ENCODE measurements around the gene MTHFD2L. TPM values are rescaled to one million over a fixed set of nuclear protein-coding genes. Genes with fewer than 3 reads are reported as not detected.

Gene MTHFD2L
- total RNA-seq, 1 experiment from 2014 or later = 8.9 TPM

GRCh38 chr4:74237425-74237966 lies 79.6 kb downstream of the MTHFD2L start:
- DNase-seq = peak in 1 of 2 experiments; percentile 56
- Histone ChIP-seq H3K4me1 (replicated peaks; ENCODE audit: insufficient read depth) (peaks cover 11% of the 10 kb centered on the region), H3K27ac (peak overlapping the region; percentile 78), H4K20me1 (ENCODE audit: insufficient read depth) (no peaks in the 10 kb centered on the region), H3K9me2 (ENCODE audit: insufficient read depth) (no peaks in the 10 kb centered on the region), H3K9me3 (ENCODE audit: insufficient read depth, low read depth) (peaks cover 10% of the 10 kb centered on the region; the same call in 1 of the 2 replicates), H3K36me3 (ENCODE audit: low read depth) (no peaks in the 10 kb centered on the region), H3F3A (ENCODE audit: insufficient read depth, low read depth) (0 out of 2 replicates have a peak, but pooled peaks cover under 1% of the 10 kb centered on the region), H3K27me3 (ENCODE audit: insufficient read depth, low read depth) (no peaks in the 10 kb centered on the region), H2AFZ (no peak overlapping the region), H3K4me2 (peak overlapping the region; percentile 21; the same call in 1 of the 2 replicates), H3K4me3 (no peak overlapping the region), H3K79me2 (ENCODE audit: low read depth) (no peaks in the 10 kb centered on the region)
- no TSS peak for BruUV-seq (replicated peaks)
- ChIA-PET POLR2A (ENCODE audit: unreplicated experiment) (no interaction called here), CTCF (no interaction called here)
- no peak for TF ChIP-seq EZH2 (IDR thresholded peaks at IDR 0.05; ENCODE audit: low read depth)
- TF ChIP-seq, protein P1, sequence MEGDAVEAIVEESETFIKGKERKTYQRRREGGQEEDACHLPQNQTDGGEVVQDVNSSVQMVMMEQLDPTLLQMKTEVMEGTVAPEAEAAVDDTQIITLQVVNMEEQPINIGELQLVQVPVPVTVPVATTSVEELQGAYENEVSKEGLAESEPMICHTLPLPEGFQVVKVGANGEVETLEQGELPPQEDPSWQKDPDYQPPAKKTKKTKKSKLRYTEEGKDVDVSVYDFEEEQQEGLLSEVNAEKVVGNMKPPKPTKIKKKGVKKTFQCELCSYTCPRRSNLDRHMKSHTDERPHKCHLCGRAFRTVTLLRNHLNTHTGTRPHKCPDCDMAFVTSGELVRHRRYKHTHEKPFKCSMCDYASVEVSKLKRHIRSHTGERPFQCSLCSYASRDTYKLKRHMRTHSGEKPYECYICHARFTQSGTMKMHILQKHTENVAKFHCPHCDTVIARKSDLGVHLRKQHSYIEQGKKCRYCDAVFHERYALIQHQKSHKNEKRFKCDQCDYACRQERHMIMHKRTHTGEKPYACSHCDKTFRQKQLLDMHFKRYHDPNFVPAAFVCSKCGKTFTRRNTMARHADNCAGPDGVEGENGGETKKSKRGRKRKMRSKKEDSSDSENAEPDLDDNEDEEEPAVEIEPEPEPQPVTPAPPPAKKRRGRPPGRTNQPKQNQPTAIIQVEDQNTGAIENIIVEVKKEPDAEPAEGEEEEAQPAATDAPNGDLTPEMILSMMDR (conservative IDR thresholded peaks at IDR 0.05) = no peak
- intact Hi-C loops (cut with micrococcal nuclease; ENCODE audit: unreplicated experiment) = no loop called here

GRCh38 chr4:74244049-74244448 lies 86.1 kb downstream of the MTHFD2L start:
- no peak overlapping the region for H3K4me2 ChIP-seq
- no peaks in the 10 kb centered on the region for H3F3A ChIP-seq (ENCODE audit: insufficient read depth, low read depth)
- H3K79me2 ChIP-seq (ENCODE audit: low read depth) = no peaks in the 10 kb centered on the region
- no peaks in the 10 kb centered on the region for H3K27me3 ChIP-seq (ENCODE audit: insufficient read depth, low read depth)
- H3K4me1 ChIP-seq (replicated peaks; ENCODE audit: insufficient read depth) = no peaks in the 10 kb centered on the region
- ChIA-PET CTCF (no interaction called here), POLR2A (ENCODE audit: unreplicated experiment) (no interaction called here)
- no peaks in the 10 kb centered on the region for H3K9me3 ChIP-seq (ENCODE audit: insufficient read depth, low read depth)
- no peaks in the 10 kb centered on the region for H3K36me3 ChIP-seq (ENCODE audit: low read depth)
- intact Hi-C loops (cut with micrococcal nuclease; ENCODE audit: unreplicated experiment) = no loop called here
- H3K9me2 ChIP-seq (ENCODE audit: insufficient read depth) = no peaks in the 10 kb centered on the region
- no peak for TF ChIP-seq EZH2 (IDR thresholded peaks at IDR 0.05; ENCODE audit: low read depth)
- TF ChIP-seq, protein P1 (conservative IDR thresholded peaks at IDR 0.05) = no peak
- no peak for DNase-seq
- H2AFZ ChIP-seq = no peak overlapping the region
- no TSS peak for BruUV-seq (replicated peaks)
- no peak overlapping the region for H3K4me3 ChIP-seq
- no peaks in the 10 kb centered on the region for H4K20me1 ChIP-seq (ENCODE audit: insufficient read depth)
- no peak overlapping the region for H3K27ac ChIP-seq

DNA sequence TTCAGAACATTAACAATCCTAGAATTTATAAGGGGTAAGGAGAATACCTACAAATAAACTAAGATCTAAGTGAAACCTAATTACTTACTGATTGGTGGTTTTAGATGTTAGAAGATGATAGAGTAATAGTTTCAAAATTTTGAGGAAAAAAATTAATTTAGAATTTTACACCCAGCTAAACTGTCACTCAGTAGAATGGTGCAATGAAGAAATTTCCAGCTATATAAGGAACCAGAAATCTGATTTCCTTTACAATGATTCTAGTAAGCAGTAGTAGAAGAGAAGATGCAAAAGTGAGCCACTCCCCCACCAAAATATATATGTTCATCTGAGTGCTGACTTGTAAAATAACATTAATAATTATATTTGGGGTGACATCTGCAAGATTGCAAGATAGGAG lies 95.0 kb downstream of the MTHFD2L start:
- DNase-seq = no peak
- intact Hi-C loops (cut with micrococcal nuclease; ENCODE audit: unreplicated experiment) = no loop called here
- Histone ChIP-seq H2AFZ (no peak overlapping the region), H3K27ac (no peak overlapping the region), H3K9me3 (ENCODE audit: insufficient read depth, low read depth) (peaks cover 3% of the 10 kb centered on the region; the same call in 1 of the 2 replicates), H3K27me3 (ENCODE audit: insufficient read depth, low read depth) (no peaks in the 10 kb centered on the region), H3K9me2 (ENCODE audit: insufficient read depth) (no peaks in the 10 kb centered on the region), H3K79me2 (ENCODE audit: low read depth) (no peaks in the 10 kb centered on the region), H3K4me1 (replicated peaks; ENCODE audit: insufficient read depth) (no peaks in the 10 kb centered on the region), H3K4me3 (no peak overlapping the region), H4K20me1 (ENCODE audit: insufficient read depth) (no peaks in the 10 kb centered on the region), H3K4me2 (no peak overlapping the region), H3F3A (ENCODE audit: insufficient read depth, low read depth) (no peaks in the 10 kb centered on the region), H3K36me3 (ENCODE audit: low read depth) (no peaks in the 10 kb centered on the region)
- TF ChIP-seq, protein P1 (conservative IDR thresholded peaks at IDR 0.05) = no peak
- no peak for TF ChIP-seq EZH2 (IDR thresholded peaks at IDR 0.05; ENCODE audit: low read depth)
- ChIA-PET CTCF (no interaction called here), POLR2A (ENCODE audit: unreplicated experiment) (no interaction called here)
- no TSS peak for BruUV-seq (replicated peaks)
